Body of pancreas (tissue), 4 donors: ENCODE data around the gene MVB12B. TPM values are rescaled to one million over a fixed set of nuclear protein-coding genes. Genes with fewer than 3 reads are reported as not detected.

Experiments used
- ATAC-seq: fragments of 150-250 bp; one replicate; pipeline ENCODE4 v1.9.1; 2016
- DNase-seq, 4 donors: peaks; one replicate each; pipeline ENCODE4 v3.0.0-alpha.2; 2019
- H3K27ac ChIP-seq, 4 donors: fragments of 200-600 bp; sonication (generic); 1 replicate in 3 of 4; 2 replicates in 1 of 4; pipeline versions ENCODE4 v1.5.1 to v1.6.1; 2016 to 2019; ENCODE audit warnings: mild to moderate bottlenecking in 1 of 4, mixed read lengths in 1 of 4, moderate library complexity in 1 of 4
- H3K27me3 ChIP-seq, 2 donors: fragments of 200-600 bp; sonication (generic); one replicate each; pipeline ENCODE4 v1.6.0; 2016; ENCODE audit warnings: mild to moderate bottlenecking in 1 of 2
- H3K36me3 ChIP-seq, 2 donors: fragments of 200-600 bp; sonication (generic); replicated peaks in 1 of 2; 2 replicates each; pipeline ENCODE4 v1.5.1; 2016; ENCODE audit warnings: low read depth in 2 of 2; ENCODE audit not compliant: insufficient read depth in 1 of 2
- H3K4me1 ChIP-seq: fragments of 200-600 bp; sonication (generic); one replicate; pipeline ENCODE4 v1.6.0; 2016
- H3K4me3 ChIP-seq, 2 donors: fragments of 200-600 bp; sonication (generic); 1 replicate in 1 of 2; 2 replicates in 1 of 2; pipeline ENCODE4 v1.5.1; 2016 to 2019
- H3K9me3 ChIP-seq, 3 donors: fragments of 200-600 bp; sonication (generic); 1 replicate in 2 of 3; 2 replicates in 1 of 3; pipeline ENCODE4 v1.5.1; 2016
- CTCF ChIP-seq, 7 experiments: fragments of 450-650 bp in 4 of 7; fragments of 200-600 bp in 3 of 7; sonication (generic) in 3 of 7; IDR thresholded peaks; one replicate each; pipeline ENCODE4 v1.5.1; 2016 to 2019; ENCODE audit warnings: antibody characterized with exemption in 7 of 7
- POLR2A ChIP-seq, 3 donors: fragments of 450-650 bp; IDR thresholded peaks; one replicate each; pipeline ENCODE4 v1.6.1; 2016; ENCODE audit warnings: antibody characterized with exemption in 3 of 3, mild to moderate bottlenecking in 2 of 3
- WGBS, 2 donors: methylation state at CpG; one replicate each; pipeline ENCODE4 v1.1.5; 2017; 5-methylcytosine and 5-hydroxymethylcytosine counted together
- intact Hi-C: fragments of 100-400 bp; cut with DNase I; formaldehyde crosslinking; loops from one replicate; pipeline ENCODE4 v1.15.1; 2023
- total RNA-seq, 2 donors: library from RNA; depleted of rRNA; stranded (reverse); fragments of >200 nt; gene quantifications; one replicate each; pipeline ENCODE4 v1.1.0, GENCODE V29; 2016

MVB12B gene
- total RNA-seq, 2 donors from 2014 or later: 5.2 to 9.9 TPM

DNA sequence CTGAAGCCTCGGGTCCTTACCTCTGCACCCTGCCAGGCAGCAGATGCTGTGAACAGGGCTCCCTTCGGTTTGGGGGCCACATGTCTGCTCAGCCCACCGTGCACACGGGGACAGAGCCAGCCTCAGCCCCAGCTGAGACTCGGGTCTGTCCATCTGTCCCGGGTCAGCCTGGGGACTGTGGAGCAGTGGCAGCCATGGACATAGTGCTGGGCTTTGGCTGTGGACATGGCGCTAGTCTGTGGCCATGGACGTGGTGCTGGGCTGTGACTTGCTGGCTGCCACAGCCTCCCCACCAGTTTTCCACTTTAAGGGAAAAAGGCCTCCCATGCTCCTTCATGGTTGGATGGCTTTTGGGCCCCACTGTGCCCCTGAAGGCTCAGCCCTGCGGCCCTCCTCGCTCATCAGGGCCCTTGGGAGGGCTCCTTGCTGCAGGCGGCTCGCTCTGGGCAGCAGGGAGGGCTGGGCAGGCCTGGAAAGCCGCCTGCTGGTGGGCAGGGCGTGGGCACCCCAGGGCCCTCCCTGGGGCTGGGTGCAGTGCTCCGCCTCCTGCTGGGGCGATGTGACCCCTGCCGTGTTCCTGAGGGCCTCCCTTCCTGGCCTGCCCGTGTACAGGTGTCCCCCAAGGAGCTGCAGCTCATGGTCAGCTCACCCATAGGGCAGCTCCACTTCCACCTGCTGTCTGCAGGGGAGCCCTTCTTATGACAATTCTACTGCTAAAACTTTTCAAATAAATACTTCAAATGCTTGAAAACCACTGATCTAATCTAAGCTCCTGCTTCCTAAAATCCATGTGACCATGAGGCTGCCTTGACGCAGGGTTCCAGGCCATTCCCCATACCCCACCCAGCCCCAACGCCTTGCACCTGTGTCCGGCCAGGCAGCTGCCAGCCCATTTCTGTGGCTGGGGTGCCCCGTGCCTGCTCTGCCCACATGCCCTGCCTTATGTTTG is 175.0 kb downstream of the MVB12B start:
- H3K4me1 ChIP-seq: peaks cover 25% of the 10 kb centered on the region
- DNase-seq (no peak), ATAC-seq (no peak)
- H3K27me3 ChIP-seq: peaks cover 0 to 8% of the 10 kb centered on the region in 2 donors
- no peaks in the 10 kb centered on the region for H3K9me3 ChIP-seq
- intact Hi-C loops: loop anchor here (5.0 kb wide), 1 partner anchor 56 kb away; no protein-coding TSS in a partner anchor
- TF ChIP-seq CTCF (IDR thresholded peaks at IDR 0.05) (no peak), POLR2A (IDR thresholded peaks at IDR 0.05) (no peak)
- H3K36me3 ChIP-seq: no peaks in the 10 kb centered on the region
- H3K27ac ChIP-seq: no peak overlapping the region
- H3K4me3 ChIP-seq: no peak overlapping the region
- 88 to 93% methylated on average over 10 to 20 of the region's 22 CpGs for WGBS, 2 donors

DNA sequence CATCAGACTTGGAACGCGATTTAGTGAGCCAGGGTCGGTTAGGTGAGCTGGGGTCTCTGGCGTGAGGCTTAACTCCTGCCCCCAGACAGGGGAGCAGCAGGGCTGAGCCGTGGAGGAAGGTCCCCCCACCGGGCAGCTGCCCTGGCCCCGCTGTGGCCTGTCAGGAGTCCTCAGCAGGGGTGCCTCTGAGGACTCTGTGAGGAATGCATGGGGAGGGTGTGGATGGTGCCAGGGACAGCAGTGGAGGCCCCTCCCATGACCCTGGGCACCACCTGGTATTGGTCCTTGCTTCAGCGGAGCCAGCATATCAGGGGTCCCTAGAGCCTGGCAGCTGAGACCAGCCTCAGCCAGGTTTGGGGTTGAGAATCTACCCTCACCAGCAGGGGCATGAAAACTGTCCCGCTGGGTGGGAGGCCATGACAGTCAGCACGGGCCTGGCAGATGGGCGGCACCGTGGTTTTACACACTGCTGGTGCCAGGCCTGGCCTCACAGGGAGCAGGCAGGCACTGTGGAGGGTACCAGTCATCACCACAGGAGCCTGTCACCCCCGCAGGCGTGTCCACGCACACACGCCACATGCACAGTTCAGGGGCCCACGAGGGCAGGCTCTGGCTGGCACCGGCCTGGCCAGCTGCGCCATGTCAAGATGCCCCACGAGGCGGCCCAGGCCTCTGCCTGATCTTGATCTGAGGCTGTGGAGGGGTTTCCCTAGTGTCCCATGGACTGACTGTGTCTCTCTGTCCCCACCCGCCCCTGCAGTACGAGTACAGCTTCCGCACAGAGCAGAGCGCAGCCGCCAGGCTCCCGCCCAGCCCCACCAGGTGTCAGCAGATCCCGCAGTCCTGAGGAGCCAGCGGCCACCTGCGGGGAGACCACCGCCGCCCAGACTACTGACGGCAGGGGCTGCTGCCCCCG is 176.0 kb downstream of the MVB12B start:
- ATAC-seq: no peak
- no peaks in the 10 kb centered on the region for H3K9me3 ChIP-seq
- DNase-seq: no peak
- TF ChIP-seq CTCF (IDR thresholded peaks at IDR 0.05): no peak
- H3K36me3 ChIP-seq: no peaks in the 10 kb centered on the region
- intact Hi-C loops: loop anchor here (5.0 kb wide), 1 partner anchor 55 kb away; no protein-coding TSS in a partner anchor
- H3K27me3 ChIP-seq: peaks cover 0 to 8% of the 10 kb centered on the region in 2 donors
- 90 to 91% methylated on average over 9 to 26 of the region's 34 CpGs for WGBS, 2 donors
- no peak overlapping the region for H3K4me3 ChIP-seq
- H3K27ac ChIP-seq: no peak overlapping the region
- H3K4me1 ChIP-seq: peaks cover 25% of the 10 kb centered on the region

GRCh38 chr9:126503333-126504085 is 176.9 kb downstream of the MVB12B start:
- Histone ChIP-seq H3K4me3 (no peak overlapping the region), H3K4me1 (peaks cover 25% of the 10 kb centered on the region), H3K27ac (no peak overlapping the region), H3K9me3 (no peaks in the 10 kb centered on the region), H3K27me3 (peaks cover 0 to 8% of the 10 kb centered on the region in 2 donors), H3K36me3 (no peaks in the 10 kb centered on the region)
- no peak for DNase-seq
- intact Hi-C loops: loop anchor here (5.0 kb wide), 1 partner anchor 54 kb away; no protein-coding TSS in a partner anchor
- TF ChIP-seq CTCF (IDR thresholded peaks at IDR 0.05) (no peak), POLR2A (IDR thresholded peaks at IDR 0.05) (no peak)
- no peak for ATAC-seq
- 90 to 98% methylated on average over 16 to 27 of the region's 28 CpGs for WGBS, 2 donors

- WGBS, 2 donors: 97 to 98% methylated on average over 7 to 30 of the region's 31 CpGs
- Histone ChIP-seq H3K27me3 (peaks cover 0 to 8% of the 10 kb centered on the region in 2 donors), H3K9me3 (no peaks in the 10 kb centered on the region), H3K27ac (no peak overlapping the region), H3K4me1 (peaks cover 20% of the 10 kb centered on the region), H3K36me3 (no peaks in the 10 kb centered on the region), H3K4me3 (no peak overlapping the region)
- TF ChIP-seq CTCF (IDR thresholded peaks at IDR 0.05) (no peak), POLR2A (IDR thresholded peaks at IDR 0.05) (no peak)
- ATAC-seq (no peak), DNase-seq (no peak)
- intact Hi-C loops: loop anchor here (5.0 kb wide), 1 partner anchor 53 kb away; no protein-coding TSS in a partner anchor
Observed at GRCh38 chr9:126504086-126504976, 177.7 kb downstream of the MVB12B start.
